HepG2 (cell line): ENCODE data around the gene NUB1. TPM values are rescaled to one million over a fixed set of nuclear protein-coding genes. Genes with fewer than 3 reads are reported as not detected.

ENCODE experiments used
- KAT7 ChIP-seq: IDR thresholded peaks from 2 replicates; pipeline ENCODE4 v1.6.1; 2018; ENCODE audit warnings: borderline replicate concordance, missing compliant biosample characterization
- KLF11 ChIP-seq: IDR thresholded peaks from 2 replicates; pipeline ENCODE4 v1.6.1; 2016; ENCODE audit warnings: missing compliant biosample characterization
- MXD4 ChIP-seq: IDR thresholded peaks from 2 replicates; pipeline ENCODE4 v1.6.1; 2016; ENCODE audit warnings: mild to moderate bottlenecking, missing biosample characterization, missing genetic modification reagents
- MXI1 ChIP-seq: IDR thresholded peaks from 3 replicates; pipeline ENCODE4 v1.6.1; 2012; ENCODE audit warnings: low read depth, low read length, inconsistent platforms, borderline replicate concordance
- NCOA2 ChIP-seq: sonication (generic); formaldehyde crosslinking; IDR thresholded peaks from 2 replicates; pipeline ENCODE4 v1.8.0; 2022; ENCODE audit warnings: inconsistent platforms
- POLR2AphosphoS5 ChIP-seq: IDR thresholded peaks from 2 replicates; pipeline ENCODE4 v1.6.1; 2012; ENCODE audit warnings: low read depth, low read length
- POLR2G ChIP-seq: fragments of 200-400 bp; formaldehyde crosslinking; IDR thresholded peaks from 2 replicates; pipeline ENCODE4 v1.6.1; 2018; ENCODE audit warnings: mild to moderate bottlenecking, low read depth, low read length, moderate library complexity
- U2AF1 ChIP-seq: fragments of 200-400 bp; formaldehyde crosslinking; optimal IDR thresholded peaks from 2 replicates; pipeline ENCODE3; 2017; ENCODE audit warnings: mild to moderate bottlenecking, low read depth, low read length
- ZNF136 ChIP-seq: sonication (generic); formaldehyde crosslinking; IDR thresholded peaks from 2 replicates; pipeline ENCODE4 v1.8.1; 2022; ENCODE audit warnings: low read depth, mild to moderate bottlenecking, moderate library complexity, missing genetic modification reagents
- ZNF34 ChIP-seq: sonication (generic); formaldehyde crosslinking; IDR thresholded peaks from 2 replicates; pipeline ENCODE4 v1.4.0; 2020; ENCODE audit warnings: mild to moderate bottlenecking, missing genetic modification reagents, borderline replicate concordance
- ZSCAN25 ChIP-seq: sonication (generic); formaldehyde crosslinking; IDR thresholded peaks from 2 replicates; pipeline ENCODE4 v1.8.0; 2022; ENCODE audit warnings: mild to moderate bottlenecking, missing genetic modification reagents
- polyA plus RNA-seq, 8 experiments: library from polyadenylated mRNA; depleted of rRNA in 3 of 8; stranded (reverse) in 7 of 8; unstranded in 1 of 8; fragments of >200 nt; fragmentation: Illumina TruSeq in 4 of 8; extraction: Trizol in 4 of 8; gene quantifications; 2 replicates each; pipeline versions ENCODE4 v1.2.1 to v1.2.3, GENCODE V29; 2011 to 2016; ENCODE audit warnings: low read depth in 4 of 8, missing spikeins in 1 of 8, mixed read lengths in 1 of 8; ENCODE audit not compliant: insufficient read depth in 1 of 8
- total RNA-seq, 5 experiments: library from RNA; depleted of rRNA; stranded (reverse); fragments of >200 nt; fragmentation: Illumina TruSeq; extraction: Trizol; gene quantifications; 2 replicates each; pipeline ENCODE4 v1.2.3, GENCODE V29; 2016; ENCODE audit warnings: low read depth in 1 of 5
- TF ChIP-seq, protein P1 (sequence below): sonication (generic); formaldehyde crosslinking; IDR thresholded peaks from 2 replicates; pipeline ENCODE4 v1.5.1; 2020; ENCODE audit warnings: mild to moderate bottlenecking, missing genetic modification reagents, moderate library complexity
- TF ChIP-seq, protein P2 (sequence below): sonication (generic); formaldehyde crosslinking; IDR thresholded peaks from 2 replicates; pipeline ENCODE4 v1.4.0; 2020; ENCODE audit warnings: missing genetic modification reagents; ENCODE audit errors: not compliant biosample characterization
- TF ChIP-seq, protein P3 (sequence below): sonication (generic); formaldehyde crosslinking; IDR thresholded peaks from 2 replicates; pipeline ENCODE4 v1.5.1; 2020; ENCODE audit warnings: mild to moderate bottlenecking, missing genetic modification reagents, moderate library complexity
- TF ChIP-seq, protein P4 (sequence below): sonication (generic); formaldehyde crosslinking; IDR thresholded peaks from 2 replicates; pipeline ENCODE4 v1.4.0; 2020; ENCODE audit warnings: missing genetic modification reagents
- TF ChIP-seq, protein P5 (sequence below): IDR thresholded peaks from 2 replicates; pipeline ENCODE4 v1.6.1; 2016; ENCODE audit warnings: missing biosample characterization, missing genetic modification reagents, low read depth
- TF ChIP-seq, protein P6 (sequence below): sonication (generic); formaldehyde crosslinking; IDR thresholded peaks from 2 replicates; pipeline ENCODE4 v1.5.1; 2020; ENCODE audit warnings: missing genetic modification reagents, mild to moderate bottlenecking, borderline replicate concordance

NUB1 gene
- total and polyA plus RNA-seq, 2 of the 13 experiments (the other 11 are each of a cell fraction or from before 2014, with no cell fraction given): 27.1 to 37.0 TPM

DNA sequence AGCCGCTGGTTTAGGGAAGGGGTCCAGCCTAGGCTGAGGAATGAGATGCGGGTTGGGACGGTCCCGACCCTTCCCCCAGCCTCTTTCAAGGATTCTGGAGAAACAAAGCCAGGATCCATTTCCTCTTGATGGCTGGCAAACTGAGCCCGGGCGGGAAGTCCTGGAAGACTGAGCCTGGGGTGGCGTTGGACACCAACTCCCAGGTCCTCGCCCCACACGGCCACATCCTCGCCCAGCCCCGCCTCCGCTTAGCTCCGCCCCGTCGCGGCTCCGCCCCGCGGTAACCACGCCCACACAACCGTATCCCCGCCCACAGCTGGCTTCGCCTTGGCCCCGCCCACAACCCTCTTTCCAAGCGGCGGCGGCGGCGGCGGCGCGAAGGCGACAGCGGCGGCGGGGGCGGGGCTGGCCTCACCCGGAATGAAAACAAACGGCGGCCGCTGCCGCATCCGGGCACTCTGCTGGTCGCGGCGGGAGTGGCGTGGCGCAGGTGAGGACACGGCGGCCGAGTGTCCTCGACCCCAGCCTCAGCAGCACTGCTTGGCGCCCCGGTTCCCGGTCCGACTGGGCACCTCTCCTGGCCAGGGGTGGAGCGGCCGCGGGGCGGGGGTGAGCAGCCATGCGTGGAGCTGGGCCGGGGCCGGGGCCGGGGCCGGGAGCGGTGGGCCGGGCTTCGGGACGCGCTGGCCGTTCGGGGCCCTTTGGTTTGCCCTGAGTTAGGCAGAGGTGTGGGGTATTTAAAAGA lies at the start of gene NUB1 (continued):
- TF ChIP-seq, protein P1, sequence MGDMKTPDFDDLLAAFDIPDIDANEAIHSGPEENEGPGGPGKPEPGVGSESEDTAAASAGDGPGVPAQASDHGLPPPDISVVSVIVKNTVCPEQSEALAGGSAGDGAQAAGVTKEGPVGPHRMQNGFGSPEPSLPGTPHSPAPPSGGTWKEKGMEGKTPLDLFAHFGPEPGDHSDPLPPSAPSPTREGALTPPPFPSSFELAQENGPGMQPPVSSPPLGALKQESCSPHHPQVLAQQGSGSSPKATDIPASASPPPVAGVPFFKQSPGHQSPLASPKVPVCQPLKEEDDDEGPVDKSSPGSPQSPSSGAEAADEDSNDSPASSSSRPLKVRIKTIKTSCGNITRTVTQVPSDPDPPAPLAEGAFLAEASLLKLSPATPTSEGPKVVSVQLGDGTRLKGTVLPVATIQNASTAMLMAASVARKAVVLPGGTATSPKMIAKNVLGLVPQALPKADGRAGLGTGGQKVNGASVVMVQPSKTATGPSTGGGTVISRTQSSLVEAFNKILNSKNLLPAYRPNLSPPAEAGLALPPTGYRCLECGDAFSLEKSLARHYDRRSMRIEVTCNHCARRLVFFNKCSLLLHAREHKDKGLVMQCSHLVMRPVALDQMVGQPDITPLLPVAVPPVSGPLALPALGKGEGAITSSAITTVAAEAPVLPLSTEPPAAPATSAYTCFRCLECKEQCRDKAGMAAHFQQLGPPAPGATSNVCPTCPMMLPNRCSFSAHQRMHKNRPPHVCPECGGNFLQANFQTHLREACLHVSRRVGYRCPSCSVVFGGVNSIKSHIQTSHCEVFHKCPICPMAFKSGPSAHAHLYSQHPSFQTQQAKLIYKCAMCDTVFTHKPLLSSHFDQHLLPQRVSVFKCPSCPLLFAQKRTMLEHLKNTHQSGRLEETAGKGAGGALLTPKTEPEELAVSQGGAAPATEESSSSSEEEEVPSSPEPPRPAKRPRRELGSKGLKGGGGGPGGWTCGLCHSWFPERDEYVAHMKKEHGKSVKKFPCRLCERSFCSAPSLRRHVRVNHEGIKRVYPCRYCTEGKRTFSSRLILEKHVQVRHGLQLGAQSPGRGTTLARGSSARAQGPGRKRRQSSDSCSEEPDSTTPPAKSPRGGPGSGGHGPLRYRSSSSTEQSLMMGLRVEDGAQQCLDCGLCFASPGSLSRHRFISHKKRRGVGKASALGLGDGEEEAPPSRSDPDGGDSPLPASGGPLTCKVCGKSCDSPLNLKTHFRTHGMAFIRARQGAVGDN: peak; percentile 94
- TF ChIP-seq, protein P2, sequence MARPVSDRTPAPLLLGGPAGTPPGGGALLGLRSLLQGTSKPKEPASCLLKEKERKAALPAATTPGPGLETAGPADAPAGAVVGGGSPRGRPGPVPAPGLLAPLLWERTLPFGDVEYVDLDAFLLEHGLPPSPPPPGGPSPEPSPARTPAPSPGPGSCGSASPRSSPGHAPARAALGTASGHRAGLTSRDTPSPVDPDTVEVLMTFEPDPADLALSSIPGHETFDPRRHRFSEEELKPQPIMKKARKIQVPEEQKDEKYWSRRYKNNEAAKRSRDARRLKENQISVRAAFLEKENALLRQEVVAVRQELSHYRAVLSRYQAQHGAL (CRISPR knock-in tag): no peak
- TF ChIP-seq POLR2AphosphoS5 (peak; percentile 55), POLR2G (peak; percentile 87), MXI1 (peak; percentile 88; the same call in 1 of the 3 replicates), MXD4 (CRISPR knock-in tag) (peak; percentile 88), KLF11 (CRISPR knock-in tag) (no peak), ZNF136 (CRISPR knock-in tag) (no peak), ZSCAN25 (CRISPR knock-in tag) (no peak), KAT7 (peak; percentile 93), ZNF34 (CRISPR knock-in tag) (peak; percentile 88; the same call in 1 of the 2 replicates), U2AF1 (no peak), NCOA2 (CRISPR knock-in tag) (no peak)
- TF ChIP-seq, protein P3, sequence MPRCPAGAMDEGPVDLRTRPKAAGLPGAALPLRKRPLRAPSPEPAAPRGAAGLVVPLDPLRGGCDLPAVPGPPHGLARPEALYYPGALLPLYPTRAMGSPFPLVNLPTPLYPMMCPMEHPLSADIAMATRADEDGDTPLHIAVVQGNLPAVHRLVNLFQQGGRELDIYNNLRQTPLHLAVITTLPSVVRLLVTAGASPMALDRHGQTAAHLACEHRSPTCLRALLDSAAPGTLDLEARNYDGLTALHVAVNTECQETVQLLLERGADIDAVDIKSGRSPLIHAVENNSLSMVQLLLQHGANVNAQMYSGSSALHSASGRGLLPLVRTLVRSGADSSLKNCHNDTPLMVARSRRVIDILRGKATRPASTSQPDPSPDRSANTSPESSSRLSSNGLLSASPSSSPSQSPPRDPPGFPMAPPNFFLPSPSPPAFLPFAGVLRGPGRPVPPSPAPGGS (CRISPR knock-in tag): peak; percentile 83; the same call in 1 of the 2 replicates
- TF ChIP-seq, protein P4, sequence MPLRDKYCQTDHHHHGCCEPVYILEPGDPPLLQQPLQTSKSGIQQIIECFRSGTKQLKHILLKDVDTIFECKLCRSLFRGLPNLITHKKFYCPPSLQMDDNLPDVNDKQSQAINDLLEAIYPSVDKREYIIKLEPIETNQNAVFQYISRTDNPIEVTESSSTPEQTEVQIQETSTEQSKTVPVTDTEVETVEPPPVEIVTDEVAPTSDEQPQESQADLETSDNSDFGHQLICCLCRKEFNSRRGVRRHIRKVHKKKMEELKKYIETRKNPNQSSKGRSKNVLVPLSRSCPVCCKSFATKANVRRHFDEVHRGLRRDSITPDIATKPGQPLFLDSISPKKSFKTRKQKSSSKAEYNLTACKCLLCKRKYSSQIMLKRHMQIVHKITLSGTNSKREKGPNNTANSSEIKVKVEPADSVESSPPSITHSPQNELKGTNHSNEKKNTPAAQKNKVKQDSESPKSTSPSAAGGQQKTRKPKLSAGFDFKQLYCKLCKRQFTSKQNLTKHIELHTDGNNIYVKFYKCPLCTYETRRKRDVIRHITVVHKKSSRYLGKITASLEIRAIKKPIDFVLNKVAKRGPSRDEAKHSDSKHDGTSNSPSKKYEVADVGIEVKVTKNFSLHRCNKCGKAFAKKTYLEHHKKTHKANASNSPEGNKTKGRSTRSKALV (CRISPR knock-in tag): peak; percentile 24; the same call in 1 of the 2 replicates
- TF ChIP-seq, protein P5, sequence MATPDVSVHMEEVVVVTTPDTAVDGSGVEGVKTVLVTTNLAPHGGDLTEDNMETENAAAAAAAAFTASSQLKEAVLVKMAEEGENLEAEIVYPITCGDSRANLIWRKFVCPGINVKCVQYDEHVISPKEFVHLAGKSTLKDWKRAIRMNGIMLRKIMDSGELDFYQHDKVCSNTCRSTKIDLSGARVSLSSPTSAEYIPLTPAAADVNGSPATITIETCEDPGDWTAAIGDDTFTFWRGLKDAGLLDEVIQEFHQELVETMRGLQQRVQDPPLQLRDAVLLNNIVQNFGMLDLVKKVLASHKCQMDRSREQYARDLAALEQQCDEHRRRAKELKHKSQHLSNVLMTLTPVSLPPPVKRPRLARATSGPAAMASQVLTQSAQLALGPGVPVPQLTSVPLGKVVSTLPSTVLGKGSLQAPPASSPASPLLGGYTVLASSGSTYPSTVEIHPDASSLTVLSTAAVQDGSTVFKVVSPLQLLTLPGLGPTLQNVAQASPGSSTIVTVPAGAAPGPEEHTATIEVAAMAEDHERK (CRISPR knock-in tag): peak; percentile 40; the same call in 1 of the 2 replicates
- TF ChIP-seq, protein P6, sequence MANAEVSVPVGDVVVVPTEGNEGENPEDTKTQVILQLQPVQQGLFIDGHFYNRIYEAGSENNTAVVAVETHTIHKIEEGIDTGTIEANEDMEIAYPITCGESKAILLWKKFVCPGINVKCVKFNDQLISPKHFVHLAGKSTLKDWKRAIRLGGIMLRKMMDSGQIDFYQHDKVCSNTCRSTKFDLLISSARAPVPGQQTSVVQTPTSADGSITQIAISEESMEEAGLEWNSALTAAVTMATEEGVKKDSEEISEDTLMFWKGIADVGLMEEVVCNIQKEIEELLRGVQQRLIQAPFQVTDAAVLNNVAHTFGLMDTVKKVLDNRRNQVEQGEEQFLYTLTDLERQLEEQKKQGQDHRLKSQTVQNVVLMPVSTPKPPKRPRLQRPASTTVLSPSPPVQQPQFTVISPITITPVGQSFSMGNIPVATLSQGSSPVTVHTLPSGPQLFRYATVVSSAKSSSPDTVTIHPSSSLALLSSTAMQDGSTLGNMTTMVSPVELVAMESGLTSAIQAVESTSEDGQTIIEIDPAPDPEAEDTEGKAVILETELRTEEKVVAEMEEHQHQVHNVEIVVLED: peak; percentile 87
